Stimulated activated CD8-positive, alpha-beta memory T cell treated with anti-CD3 and anti-CD28 coated beads, Interleukin-7, amount 100 ng/mL, for 4 hours (primary cell): ENCODE results near the gene ASAP2.

Experiments
- DNase-seq, 2 donors: peaks; one replicate each; pipeline ENCODE4 v3.0.0-alpha.2; 2020; ENCODE audit warnings: low read depth in 2 of 2

The ASAP2 gene

DNA sequence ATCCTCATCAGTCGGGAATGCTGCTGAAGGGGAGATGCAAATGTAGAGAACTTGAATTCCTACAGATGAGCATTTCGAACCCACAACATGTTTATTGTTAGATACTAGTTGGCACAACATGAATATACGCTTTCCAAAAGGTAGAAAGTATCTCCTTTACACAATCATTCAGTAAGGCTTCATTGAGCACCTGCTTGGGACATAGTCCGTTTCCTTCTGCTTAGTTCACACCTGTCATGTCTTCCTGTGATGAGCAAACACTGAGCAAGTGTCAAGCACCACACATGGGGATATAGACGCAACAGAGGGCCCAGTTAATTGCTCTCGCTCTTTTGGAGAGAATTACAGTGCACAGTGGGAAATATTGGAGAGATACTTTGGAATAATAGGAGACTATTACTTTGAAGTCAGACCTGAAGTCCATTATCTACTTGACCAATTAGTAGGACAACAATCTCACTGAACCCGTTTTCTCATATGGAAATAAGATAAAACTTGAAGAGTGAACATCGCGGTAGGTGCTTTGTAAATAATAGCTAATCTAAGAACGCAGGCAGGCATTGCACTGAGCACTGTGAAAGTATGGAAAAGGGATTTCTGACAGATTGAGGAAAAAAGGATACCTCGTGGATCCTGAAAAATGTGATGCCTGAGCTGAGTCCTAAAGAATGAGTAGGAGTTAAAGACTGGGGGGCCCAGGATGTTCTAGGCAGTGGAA is 218.0 kb downstream of the ASAP2 start:
- DNase-seq, result no peak

DNA sequence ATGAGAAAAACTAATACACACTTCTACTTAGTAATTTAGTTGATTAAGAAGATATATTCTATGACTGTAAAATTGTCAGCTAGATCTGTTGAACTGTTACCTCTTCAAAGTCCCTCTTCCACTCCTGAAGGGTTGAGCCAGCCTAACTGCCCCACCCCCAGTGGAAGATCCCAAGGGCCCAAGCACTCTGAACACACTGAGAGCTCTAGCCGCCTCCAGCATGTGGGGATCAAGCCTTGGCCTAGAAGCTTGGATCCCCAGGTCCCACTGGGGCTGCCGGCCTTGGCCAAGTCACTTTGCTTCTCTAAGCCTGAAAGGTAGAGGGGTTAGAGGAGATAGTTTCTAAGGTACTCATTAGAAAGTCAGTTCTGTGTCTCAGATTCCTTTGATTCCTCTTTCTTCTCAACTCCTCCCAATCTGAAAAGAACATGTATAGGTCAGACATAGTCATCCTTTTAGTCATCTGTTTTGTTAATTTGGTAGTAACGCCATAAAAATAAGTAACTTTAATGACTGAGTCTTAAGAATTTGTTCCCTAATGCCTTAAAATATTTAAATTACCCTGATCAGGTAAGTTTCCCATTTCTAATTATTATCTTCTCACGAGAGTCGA is 222.5 kb downstream of the ASAP2 start:
- DNase-seq, result no peak

DNA sequence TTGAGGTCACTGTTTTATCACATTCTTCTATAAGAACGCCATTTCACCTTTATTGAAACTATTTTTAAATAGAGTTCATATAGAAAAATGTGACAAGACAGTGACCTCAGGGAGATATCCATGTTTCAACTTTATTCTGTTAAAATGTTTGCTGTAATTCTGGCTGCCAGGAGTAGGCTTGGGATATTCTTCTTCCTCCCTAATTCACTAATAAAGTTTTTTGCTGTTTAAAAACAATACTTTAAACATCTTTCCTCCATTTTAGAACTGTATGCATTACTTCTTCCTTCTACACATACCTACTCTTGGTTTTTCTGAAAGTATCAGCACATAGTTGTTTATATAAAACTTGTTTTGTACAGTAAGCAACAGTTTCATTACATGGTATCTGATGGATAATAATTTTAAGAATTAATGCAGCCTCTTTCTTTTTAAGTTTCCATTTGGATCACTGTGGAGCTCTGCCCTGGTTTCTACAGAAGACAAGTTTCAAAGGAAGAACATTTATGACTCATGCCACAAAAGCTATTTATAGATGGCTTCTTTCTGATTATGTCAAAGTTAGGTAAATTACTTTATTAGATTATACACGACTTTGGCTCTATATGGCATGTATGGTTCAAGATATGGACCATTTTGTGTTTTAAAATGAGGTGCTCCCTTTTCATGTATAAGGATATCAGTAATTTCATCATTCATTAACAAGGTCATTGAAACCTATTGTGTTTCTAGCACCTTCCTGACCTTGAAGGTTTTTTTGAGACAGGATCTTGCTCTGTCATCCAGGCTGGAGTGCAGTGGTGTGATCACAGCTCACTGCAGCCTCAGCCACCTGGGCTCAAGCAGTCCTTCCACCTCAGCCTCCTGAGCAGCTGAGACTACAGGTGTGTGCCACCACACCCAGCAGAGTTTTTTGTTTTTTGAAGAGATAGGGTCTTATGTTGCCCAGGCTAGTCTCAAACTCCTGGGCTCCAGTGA is 224.0 kb downstream of the ASAP2 start:
- no peak for DNase-seq

DNA sequence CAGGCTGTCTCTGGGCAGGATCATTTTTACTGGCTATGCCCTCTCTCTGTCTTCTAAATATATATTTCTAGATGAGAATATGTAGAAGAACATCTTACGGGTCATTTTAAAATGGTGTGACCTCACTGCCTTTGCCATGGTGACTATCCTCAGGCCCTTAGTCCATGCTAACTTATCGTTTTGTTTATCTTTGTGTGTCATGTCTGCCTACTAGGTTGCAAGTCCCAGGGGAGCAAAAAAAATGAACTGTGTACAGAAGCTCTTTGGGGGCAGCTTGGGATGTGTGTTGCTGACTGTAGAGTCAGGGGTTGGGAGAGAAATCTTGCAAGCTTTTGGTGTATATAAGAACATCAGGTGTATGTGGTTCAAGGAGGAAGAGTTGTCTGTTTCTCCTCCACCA is 227.9 kb downstream of the ASAP2 start:
- no peak for DNase-seq

DNA sequence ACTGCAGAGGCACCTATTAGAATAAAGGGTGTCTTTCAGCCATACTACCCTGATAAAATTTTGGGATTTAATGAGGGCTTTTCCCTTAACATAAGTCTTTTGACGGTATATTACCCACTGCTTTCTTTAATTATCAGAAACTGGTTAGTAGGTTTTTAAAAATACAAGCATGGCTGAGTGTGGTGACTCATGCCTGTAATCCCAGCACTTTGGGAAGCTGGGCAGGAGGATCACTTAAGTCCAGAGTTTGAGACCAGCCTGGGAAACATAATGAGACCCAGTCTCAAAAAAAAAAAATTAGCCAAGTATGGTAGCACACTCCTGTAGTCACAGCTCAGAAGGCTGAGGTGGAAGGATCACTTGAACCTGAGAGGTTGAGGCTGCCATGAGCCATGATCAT is 232.9 kb downstream of the ASAP2 start:
- no peak for DNase-seq

DNA sequence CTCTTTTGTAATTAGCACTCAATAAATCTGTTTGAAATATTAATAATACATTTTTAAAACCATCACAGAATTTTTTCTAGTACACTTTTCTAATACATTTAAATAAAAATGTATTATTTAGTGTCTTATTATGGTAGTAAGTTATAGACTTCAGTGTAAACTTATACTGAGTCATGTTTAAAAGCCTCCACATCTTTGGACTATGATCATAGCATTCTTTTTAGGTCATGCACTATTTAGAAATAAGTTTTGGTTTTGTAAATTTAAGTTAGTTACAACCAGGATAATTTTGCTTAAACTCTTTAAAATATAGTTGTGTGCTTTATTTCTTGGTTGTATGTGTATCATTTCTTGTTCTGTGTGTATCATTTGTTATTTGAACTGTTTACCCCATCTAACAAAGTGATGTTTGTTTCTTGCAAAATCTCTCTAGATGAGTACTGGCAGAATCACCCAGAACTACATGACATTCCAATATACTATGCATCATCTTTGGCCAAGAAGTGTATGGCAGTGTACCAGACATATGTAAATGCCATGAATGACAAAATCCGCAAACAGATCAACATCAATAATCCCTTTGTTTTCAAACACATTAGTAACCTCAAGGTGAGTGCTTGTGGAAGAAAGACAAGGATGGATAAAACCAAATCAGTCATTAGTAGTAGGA is 233.6 kb downstream of the ASAP2 start:
- DNase-seq, result no peak

DNA sequence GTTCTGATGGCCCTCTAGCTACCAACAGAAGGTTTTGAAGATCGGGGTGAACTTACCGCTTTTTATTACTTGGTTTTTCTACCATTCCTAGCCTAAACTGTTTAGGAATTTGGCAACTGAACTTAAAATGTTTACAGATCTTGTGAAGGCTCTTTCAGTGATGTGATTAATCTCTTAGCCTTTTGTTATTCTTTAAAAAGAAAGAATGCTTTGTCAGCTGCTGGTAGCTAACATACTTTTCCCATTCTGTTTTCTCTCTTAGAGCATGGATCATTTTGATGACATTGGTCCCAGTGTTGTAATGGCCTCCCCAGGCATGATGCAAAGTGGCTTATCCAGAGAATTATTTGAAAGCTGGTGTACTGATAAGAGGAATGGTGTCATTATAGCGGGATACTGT is 234.9 kb downstream of the ASAP2 start:
- DNase-seq, result no peak

DNA sequence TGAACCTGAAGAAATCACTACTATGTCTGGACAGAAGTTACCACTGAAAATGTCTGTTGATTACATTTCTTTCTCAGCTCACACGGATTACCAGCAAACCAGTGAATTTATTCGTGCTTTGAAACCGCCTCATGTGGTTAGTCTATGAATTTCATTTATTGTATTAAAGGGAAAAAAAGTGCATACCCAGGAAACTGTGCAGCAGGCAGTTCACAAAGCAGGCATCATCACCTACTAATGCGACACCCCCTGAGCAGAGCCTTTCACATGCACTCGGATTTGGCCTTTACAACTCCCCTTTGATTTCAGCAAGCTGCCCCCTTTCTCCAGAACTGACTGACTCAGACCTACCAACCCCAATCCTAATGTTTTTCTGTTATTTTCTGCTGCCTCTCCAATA is 236.9 kb downstream of the ASAP2 start:
- DNase-seq, result no peak

DNA sequence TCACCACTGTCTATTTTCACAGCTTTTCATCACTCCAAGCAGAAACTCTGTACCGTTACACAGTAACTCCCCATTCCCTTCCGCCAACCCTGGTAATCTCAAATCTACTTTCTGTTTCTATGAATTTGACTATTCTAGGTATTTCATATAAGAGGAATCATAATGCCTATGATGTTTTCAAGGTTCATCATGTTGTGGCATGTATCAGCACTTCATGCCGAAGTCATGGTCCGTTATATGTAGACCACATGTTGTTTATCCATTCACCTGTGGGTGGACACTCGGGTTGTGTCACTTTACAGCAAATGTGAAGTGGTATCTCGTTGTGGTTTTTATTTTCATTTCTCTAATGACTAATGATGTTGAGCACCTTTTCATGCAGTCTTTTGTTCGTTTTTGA is 238.5 kb downstream of the ASAP2 start:
- no peak for DNase-seq

DNA sequence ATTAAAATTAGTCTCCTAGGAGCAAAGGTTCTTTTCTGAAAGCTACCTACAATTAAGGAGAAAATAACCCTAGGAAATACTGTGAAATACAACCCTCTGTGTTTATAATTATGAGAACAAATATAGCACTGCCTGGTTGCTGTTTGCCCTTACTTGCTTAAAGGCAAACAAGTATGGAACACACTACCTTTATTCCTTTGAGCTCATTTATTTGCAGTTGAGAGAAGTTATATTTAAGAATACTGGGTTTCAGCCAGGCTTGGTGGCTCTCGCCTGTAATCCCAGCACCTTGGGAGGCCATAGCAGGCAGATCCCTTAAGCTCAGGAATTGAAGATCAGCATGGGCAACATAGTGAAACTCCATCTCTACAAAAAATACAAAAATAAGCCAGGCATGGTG is 244.6 kb downstream of the ASAP2 start:
- no peak for DNase-seq
